ENCODE measurements around the gene NECTIN1.

NECTIN1 gene

DNA sequence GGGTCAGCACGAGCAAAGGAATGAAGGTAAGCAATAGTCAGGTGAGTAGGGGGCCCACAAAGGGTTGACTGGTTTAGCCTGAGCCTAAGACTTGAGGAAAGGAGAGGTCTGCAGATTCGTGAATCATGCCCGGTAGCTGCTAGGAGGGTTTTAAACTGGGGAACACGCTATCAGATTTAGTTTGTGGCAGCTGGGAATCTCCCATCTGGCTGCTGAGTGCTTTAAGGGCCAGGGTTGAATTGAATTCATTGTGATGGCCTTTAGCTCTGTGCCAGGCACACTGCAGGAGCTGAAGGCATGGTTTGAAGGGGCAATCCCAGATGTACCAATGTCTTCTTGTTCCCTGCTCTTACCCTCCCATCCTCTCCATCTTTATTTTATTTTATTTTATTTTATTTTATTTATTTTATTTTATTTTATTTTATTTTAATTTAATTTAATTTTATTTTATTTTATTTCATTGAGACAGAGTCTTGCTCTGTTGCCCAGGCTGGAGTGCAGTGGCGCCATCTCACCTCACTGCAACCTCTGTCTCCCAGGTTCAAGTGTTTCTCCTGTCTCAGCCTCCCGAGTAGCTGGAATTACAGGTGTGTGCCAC lies 1.9 kb upstream of the NECTIN1 start:
- DNase-seq (ENCODE audit: low read depth): no peak

DNA sequence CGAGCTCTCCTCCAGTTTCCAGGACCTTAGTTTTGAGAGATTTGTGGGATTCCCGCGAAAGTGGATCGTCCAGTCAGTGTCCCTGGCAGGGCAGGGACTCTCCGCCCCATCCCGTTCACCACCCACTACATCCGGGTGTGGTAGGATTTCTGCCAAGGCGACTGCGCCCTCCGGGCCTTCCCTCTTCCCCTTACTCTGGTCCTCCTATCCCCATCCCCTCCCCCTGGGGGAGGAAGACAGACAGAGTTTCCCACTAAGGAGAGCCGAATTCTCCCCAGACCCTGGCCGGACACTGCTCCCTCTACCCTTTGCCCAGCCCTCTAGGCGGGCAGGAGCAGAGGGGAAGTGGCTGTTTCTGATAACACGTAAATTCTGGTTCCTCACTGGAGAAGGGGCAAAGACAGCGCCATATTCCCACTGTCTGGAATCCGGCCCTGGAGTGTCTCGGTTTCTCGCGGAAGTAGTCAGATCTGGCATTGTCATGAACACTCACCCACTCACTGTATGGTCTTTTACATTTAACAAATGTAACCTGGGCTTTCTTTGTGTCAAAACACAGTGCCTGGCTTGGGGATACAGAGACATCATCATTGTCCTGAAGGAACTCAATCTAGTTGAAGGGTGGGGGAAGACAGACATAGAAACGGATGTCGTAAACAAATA lies 1.1 kb upstream of the NECTIN1 start:
- DNase-seq (ENCODE audit: low read depth): no peak

DNA sequence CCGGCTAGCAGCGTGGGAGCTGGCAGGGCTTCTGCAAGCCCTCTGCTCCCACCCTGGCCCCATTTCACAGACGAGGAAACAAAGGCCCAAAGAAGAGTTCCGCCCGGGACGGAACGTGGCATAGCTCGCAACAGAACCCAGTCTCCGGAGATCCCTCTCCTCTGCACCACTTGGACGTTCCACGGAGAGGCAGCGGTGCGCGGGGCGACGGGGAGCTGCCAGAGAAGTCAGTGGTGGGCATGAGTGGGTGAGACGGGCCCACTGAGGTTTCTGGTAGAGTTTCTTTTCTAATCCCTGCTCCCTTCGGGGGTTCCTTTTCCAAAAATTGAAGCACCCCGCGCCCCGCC lies 554 bp upstream of the NECTIN1 start:
- DNase-seq (ENCODE audit: low read depth): no peak

DNA sequence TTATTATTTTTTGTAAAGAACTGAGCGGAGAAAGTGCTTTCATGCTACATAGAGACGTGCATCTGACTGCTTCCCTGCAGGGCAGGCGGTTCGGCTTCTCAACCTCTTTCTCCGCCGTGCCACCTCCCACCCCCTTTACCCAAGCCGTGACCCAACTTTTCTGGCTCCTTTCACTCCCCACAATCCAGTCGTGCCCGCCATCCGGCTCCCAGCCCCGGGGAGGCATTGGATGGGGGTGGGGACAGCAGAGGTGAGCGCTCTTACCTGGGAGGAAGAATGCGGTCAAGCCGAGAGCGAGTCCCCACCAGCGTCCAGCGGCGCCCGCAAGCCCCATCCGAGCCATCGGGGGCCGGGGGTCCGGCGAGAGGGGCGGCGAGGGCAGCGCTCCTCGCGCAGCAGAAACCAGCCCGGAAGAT lies 781 bp downstream of the NECTIN1 start:
- DNase-seq (ENCODE audit: low read depth): no peak

DNA sequence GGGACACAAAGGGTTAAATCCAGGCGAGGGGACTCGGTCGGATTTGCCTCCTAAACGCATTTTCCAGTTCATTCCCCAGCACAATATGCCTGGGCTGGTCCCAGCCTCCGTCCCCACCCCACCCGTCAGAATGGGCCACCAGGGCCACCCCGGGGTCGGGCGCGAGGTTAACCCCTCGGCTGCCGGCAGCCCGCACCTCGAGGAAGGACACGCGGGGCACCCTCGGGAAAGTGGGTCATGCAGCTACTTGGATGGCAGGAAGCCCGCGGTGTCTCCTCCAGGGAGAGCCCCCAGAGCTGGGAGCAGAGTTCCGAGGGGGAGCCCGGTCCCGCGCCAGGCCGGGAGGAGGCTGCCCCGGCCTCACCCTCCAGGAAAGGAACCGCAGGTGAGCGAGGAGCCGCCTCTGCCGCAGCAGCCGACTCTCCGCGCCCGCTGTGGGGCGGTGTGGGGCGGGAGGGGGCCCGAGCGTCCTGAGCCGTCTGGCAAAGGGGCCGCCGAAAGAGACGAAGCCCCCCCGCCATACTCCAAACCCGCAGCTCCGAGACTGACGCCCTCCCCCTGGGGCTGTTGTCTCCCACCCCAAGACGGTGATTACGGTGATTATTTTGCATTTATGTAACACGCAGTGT lies 1.4 kb downstream of the NECTIN1 start:
- DNase-seq (ENCODE audit: low read depth): no peak

DNA sequence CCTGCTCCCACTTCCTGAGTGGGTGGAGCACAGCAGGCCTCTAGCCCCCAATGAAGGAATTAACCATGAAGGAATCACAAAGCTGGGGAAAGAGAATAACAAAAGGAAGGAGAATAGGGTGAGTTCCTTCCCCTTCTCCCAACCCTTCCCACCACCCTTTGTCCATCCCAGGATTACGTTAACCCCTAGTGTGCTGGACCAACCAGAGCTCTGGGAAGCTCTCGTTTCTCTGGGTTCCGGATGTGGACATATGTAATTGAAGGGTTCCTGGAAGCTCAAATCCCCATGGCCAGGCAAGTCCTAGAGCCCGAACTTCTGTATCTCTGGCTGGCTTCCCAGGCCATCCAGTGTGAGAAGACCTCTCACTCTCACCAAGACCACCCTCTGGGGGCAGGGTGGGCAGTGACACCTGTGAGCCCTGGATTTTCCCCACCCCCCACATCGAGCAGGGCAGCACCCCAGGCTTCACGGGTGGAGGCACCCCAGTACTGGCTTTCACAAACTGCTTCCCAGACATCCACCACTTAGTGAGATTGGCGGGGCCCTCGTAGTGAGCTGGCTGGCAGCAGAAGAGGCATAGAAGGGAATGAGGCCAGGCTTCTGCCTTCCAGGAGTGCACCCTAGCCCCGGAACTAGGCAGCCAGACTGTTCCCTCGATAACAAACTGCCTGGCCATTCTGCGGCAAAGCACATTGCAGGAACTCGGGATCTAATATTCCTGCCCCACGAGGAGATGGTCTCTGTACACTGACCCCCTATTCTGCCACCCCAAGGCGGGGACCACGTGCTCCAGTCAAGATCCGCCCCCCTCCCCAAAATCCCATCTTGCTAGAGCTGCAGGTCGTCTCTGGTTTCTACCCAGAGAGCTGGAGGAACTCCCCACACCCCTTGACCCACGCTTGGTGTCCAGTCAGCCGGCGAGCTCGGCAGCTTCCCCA lies 2.1 kb downstream of the NECTIN1 start:
- no peak for DNase-seq (ENCODE audit: low read depth)

DNA sequence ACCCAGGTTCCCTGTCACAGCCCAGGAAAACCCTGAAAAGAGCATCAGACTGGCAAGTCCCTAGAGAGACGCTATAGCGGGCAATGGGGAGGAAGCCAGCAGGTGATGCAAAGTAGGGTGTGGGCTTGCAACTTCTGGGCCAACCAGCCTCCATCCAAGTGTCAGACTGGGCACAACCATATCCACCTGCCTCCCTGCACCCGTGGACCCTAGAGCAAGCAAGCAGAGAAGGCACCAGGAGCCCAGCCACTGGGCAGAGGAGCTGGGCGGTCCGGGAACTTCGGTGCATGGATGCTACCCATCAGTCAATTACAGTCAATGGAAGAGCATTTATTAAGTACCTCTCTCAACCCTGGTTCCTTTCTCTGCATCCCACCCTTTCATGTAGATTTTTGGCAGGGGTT lies 2.8 kb downstream of the NECTIN1 start:
- no peak for DNase-seq (ENCODE audit: low read depth)

DNA sequence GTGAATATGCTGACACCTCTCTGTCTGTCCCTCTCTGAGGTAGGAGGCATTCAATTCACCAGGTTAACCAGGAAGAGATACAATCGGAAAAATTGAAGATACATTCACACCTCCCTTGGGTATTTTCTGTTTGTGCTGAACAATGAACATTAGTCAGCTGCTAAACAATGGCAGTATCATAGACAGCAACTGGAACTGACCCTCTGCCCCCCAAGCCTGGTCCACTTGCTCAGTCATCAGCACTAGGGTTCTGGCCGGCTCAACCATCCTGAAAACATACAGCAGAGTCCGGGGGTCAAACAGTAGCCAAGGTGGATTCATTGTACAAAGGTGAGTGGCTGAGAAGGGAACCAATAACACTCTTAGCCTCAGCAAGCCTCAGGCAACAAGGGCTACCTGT lies 4.0 kb downstream of the NECTIN1 start:
- no peak for DNase-seq (ENCODE audit: low read depth)

DNA sequence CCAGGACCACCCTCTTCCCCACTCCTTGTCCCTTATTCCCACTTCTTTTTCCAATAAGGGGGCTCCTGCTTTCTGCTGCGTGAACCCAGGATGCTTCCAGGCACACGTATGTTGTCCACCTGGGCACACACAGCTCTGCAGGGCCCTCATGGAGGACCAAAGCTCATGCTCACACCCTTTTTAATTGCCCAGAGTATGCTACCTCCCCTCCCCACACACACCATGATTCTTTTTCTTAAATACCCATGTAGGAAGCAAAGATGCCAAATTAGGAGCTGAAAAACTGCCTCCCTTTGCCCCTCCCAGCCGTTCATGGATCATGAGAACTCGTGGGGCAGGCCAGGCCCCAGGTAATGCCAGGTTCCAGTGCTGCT lies 5.1 kb downstream of the NECTIN1 start:
- no peak for DNase-seq (ENCODE audit: low read depth)

DNA sequence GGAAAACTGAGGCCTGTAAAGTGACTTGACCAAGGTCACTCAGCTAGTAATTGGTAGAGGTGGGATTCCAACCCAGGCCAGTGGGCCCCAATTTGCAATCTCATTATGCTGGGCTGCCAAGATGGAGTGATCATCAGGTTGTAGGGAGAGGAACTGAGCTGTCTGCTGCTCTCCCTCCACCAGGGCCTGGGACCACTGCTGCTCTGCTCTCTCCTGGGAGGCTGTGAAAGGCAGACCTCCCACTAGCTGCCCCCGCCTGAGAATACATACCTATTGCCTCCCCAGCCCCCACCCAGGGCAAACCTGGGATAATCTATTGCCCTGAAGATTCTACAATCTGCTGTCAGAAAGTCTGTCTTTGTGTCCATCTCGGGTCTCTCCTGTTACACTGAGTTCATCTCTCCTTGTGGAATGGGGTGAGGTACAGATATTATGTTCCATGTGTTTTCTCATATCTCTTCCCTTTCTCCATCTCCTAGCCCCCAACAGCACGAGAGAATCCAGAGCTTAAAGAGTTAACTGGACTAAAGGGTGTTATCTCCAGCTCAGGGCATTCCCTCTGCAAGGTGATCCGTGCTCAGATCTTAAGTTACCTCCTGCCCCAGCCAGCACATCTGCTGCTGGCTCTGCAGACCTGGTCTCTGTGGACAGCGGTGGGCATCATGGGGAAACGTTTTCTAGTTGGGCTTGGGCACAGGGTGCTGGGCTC lies 5.6 kb downstream of the NECTIN1 start:
- DNase-seq (ENCODE audit: low read depth): no peak

DNA sequence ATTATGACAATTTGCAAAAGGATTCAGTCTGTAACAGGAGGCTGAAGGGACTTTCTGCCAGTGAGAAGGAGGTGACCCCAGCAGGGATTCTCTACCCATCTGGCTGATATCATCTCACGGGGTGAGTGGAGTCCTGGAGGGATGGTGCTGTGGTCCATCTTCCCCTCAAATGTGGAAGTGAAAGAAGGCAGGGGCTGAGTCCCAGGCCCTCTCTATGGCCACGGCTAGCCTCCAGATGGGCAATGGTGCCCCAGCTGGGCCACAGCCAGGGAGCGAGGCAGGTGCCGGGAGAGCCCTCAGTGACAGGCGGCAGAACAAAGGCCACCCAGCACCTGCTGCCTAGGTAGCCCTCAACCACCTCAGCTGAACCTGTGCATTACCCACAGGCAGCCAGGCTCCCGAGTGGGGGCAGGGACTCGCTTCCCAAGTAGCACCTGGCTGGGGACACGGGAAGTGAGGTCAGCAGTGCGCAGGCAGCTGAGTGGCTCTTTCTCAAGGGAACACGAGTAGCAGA lies 6.7 kb downstream of the NECTIN1 start:
- no peak for DNase-seq (ENCODE audit: low read depth)

DNA sequence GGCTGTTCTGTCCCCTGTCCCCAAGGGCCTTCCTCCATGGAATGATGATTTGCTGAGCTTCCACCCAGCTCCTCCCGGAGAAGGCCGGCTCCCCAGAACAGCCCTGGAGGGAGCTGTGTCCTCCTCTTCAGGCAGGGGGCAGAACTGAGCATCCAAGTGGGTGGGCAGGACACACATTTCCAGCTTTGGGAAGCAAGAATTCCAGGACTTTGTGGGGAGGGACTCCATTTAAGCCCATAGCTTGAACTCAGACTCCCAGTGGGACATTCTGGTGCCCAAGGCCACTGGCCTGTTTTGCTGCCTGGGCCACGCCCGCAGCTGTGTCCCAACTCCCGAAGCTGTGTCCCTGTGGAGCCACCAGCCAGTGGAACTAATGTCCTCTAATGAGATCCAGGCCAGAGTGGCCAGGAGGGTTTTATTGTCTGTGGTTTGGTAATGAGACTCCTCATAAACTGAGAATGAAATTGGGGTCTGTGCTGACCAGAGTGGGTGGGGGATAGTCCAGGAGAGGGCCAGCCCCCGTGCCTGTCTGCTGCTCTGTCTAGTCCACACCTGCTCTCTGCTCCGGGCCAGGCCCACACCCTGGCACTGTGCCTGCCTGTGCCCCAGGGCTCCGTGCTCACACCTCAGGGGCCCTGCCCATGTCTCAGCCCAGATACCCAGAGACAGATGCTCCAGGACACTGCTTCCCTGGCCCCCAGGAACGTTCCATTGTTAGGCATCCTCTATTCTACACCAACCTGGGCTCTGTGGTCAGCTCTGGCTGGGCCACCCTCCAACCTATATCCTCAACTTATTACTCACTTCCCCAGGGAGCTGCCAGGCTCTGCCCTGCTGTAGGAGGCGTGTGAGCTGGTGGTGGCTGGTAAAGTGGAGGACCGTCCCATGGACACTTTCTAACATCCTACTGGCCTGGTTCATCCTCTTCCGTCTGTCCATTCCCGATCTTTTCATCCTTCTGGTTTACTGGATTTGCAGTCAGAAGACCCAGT lies 7.6 kb downstream of the NECTIN1 start:
- no peak for DNase-seq (ENCODE audit: low read depth)

DNA sequence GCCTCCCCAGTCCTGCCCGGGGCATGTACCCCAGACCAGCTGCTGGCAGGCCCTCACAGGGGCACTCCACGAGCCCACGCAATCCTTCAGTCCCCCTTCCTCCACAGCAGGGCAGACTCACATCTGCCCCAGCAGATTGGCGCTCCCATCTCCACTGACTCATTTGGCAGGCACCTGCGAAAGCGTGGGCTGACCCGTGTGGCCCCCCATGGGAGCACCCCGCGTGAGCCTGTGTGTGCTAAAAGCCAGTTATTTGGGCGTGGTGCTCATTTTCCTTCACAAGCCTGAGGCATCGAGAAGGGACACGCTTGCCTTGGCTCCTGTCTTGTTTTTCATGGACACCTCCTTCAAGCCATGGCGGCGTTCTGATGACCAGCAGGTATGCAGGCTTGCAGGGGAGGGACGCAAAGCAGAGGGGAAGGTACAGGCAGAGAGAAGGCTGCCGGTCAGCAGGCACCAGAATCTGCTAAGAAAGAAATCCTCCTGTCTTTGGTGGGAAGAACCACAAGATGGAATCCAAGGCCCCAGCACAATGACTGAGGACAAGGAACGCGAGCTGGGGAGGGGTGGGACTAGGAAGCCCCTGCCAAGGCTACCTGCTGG lies 8.6 kb downstream of the NECTIN1 start:
- DNase-seq (ENCODE audit: low read depth): no peak

DNA sequence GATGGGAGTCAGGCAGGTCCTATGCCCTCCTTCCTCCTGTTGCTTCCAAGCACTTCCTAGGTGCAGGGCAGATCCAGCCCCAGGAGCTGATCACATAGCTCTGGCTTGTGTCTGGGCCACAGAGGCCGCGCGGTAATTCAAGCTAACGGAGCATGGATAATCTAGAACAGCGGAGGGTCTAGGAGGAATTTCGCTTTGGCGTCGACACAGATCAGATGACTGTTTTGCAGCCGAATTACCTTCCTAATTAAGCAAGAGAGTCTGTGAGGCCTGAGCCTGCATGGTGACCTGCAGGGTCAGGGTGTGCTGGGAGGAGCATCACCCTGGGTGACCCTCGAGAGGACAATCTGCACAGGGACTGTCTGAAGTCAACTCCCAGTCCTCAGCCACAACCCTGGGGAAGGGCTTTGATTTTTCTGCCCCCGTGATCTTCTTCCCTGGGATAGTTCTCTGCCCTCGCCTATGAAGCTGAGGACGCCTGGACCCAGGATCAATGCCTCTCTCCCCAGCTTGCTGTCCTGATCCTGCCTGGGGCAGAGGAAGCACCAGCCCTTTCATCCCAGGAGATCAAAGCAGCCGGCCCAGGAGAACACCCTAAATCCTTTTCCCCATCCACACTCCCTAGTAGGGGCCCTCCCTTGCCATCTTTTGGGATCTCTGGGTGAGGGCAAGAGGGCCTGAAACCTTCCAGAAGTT lies 11.0 kb downstream of the NECTIN1 start:
- DNase-seq (ENCODE audit: low read depth): no peak

DNA sequence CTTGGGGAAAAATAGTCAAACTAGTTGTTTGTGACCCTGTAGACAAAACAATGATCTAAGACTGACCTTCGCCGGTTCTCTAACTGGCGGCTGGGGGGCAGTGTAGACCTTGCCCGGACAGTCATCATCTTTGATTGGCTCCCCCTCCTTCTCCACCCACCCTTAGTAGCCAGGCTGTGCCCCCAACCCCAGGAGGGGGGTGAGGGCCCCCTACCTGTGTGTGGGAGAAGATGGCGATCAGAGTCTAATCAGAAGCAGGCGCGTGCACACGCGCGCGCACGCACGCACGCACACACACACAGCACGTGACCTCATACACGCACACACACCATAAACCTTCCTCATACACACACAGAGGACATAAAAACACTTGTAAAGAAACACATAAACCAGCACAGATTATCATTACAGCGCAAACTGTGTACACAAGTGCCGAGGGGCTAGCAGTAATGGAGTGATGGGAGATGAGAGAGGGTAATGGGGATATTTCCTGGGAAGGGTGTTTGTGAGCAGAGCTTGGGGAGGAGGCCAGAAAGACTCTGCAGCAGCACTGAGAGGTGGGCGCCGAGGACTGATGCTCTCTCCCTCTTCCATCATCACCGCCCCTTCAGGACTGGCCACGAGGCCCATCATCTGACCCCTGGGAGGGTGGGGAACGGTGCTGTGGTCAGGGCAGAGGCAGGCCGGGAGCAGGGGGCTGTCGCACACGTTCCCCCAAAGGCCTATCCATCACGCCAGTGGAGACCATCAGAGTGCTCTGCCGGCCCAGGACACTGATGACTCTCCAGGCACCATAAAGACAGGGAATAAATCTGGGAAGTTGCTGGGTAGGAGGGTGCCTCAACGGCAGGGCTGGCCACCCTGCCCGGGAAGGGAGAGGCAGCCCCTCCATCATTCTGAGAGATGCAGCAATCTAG lies 12.2 kb downstream of the NECTIN1 start:
- no peak for DNase-seq (ENCODE audit: low read depth)

DNA sequence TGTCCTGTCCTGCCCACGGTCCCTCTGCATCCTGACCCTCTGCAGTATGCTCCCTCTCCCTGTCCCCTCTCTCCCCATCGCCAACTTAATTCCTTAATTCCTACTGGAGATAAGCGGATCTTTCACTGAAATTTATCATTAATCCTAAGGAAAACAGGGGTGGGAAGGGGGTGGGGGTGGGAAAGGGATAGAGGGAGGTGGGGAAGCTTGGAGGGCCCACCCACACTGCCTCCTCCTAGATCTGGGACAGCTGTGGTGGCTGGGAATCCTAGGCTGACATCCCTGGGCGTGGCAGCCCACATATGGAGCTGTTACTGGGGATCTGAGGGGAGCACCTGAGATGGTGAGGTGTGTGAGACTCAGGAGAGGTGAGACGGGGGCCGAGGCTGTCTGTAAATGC lies 14.4 kb downstream of the NECTIN1 start:
- no peak for DNase-seq (ENCODE audit: low read depth)

DNA sequence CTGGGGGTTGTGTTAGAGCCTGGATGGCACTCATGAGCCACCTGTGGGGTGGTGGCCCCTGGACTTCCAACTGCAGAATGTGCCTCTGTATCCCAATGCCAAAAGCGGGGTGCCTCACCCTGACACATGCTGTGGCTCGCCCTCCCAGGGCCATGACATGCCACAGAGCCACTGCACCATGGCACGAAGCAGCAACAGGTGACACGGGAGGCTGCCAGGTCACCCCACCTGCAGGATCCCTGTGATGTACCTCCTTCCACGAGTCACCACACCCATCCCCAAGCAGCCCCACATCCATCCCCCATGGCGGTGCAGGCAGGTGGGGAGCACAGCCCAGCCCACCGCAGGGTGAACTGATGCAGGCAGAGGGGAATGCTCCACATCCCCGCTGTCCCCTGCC lies 14.8 kb downstream of the NECTIN1 start:
- no peak for DNase-seq (ENCODE audit: low read depth)

DNA sequence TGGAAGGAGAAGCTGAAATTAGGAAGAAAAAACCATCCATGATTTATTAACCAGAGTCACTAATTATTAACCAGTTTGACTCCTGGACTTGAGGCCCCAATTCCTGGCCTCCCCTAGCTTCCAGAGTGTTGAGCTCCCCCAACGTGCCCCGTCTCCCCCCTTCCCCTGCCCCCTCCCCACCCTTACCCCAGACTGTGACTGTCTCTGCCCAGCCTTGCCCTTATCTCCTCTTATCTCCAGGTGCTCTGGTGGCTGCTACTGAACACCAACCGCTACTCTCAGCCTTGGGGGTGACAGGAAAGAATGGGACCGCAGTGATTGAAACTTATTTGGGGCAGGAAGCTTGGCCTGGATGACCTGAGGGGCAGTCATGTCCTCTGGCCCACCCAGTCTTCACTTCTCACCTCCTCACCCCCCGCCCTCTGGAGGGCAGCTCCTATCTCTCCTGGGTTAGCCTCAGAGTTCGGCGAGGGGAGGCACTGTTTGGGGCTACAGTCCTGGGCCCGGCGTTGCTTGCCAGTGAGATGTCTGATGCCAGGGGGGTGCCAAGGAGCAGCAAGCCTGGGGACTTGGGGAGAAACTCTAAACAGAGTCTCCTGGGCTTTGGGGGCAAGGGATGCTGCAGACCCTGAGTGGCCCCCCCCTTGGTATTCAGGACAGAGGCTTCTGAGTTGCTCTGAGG lies 15.5 kb downstream of the NECTIN1 start:
- DNase-seq (ENCODE audit: low read depth): no peak

Data from stimulated activated CD8-positive, alpha-beta memory T cell treated with anti-CD3 and anti-CD28 coated beads, Interleukin-7, amount 100 ng/mL, for 24 hours (primary cell).